ENCODE results near the gene BABAM1. TPM values are rescaled to one million over a fixed set of nuclear protein-coding genes. Genes with fewer than 3 reads are reported as not detected.
A peak's percentile ranks its signal among the peaks of the same experiment; 100 is the strongest.

Gene BABAM1
- total and polyA plus RNA-seq, 12 donors, result 68.5 to 162 (median 81.2) TPM

- TF ChIP-seq CTCF (IDR thresholded peaks at IDR 0.05), result peak; percentile 42 to 88 (median 65)
- peak; percentile 48 to 79 for TF ChIP-seq POLR2A (IDR thresholded peaks at IDR 0.05)
- intact Hi-C loops (cut with DNase I), result loop anchor here in 1 of 2 donors (10.0 kb wide), 1 partner anchor 81 kb away; no protein-coding TSS in a partner anchor
- H3K27me3 ChIP-seq, result no peaks in the 10 kb centered on the region
- peak; percentile 98 to 99 (median 98) for DNase-seq
- H3K4me3 ChIP-seq, result peak within 1 kb of the TSS; percentile 35 to 90 (median 70)
- 1 to 3% (median 1%) methylated on average over 10 to 52 of the region's 52 CpGs for WGBS, 4 donors
- no peaks in the 10 kb centered on the region for H3K9me3 ChIP-seq (replicated peaks in 1 of 3)
- peak within 1 kb of the TSS; percentile 62 to 95 (median 89) for H3K27ac ChIP-seq
- H3K4me1 ChIP-seq (replicated peaks in 1 of 2), result peaks cover 33 to 47% of the 10 kb centered on the region in 2 donors
- H3K36me3 ChIP-seq (replicated peaks in 1 of 2), result no peaks in the 10 kb centered on the region
Measured at GRCh38 chr19:17303167-17303939, 36.1 kb downstream of the BABAM1 start, which contains the start of gene ABHD8. Gene ABHD8 (minus strand): TSS chr19:17303425. CDS start chr19:17301616, 1,809 bp downstream.

DNA sequence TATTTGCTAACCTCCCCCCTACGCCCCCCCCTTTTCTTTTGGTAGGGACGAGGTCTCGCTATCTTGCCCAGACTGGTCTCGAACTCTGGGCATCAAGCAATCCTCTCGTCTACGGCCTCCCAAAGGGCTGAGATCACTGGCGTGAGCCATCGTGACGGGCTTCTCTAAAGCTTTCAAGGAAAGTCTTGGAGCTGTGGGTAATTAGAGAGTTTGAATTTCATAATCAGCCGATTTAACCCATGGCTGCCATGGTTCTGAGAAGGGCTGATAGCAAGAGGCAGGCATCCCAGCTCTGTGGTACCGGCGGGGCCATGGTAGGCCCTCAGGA lies 36.7 kb downstream of the BABAM1 start:
- 35 to 73% (median 46%) methylated on average over 9 to 12 of the region's 12 CpGs for WGBS, 4 donors
- intact Hi-C loops (cut with DNase I), result loop anchor here in 1 of 2 donors (10.0 kb wide), 1 partner anchor 81 kb away; no protein-coding TSS in a partner anchor

DNA sequence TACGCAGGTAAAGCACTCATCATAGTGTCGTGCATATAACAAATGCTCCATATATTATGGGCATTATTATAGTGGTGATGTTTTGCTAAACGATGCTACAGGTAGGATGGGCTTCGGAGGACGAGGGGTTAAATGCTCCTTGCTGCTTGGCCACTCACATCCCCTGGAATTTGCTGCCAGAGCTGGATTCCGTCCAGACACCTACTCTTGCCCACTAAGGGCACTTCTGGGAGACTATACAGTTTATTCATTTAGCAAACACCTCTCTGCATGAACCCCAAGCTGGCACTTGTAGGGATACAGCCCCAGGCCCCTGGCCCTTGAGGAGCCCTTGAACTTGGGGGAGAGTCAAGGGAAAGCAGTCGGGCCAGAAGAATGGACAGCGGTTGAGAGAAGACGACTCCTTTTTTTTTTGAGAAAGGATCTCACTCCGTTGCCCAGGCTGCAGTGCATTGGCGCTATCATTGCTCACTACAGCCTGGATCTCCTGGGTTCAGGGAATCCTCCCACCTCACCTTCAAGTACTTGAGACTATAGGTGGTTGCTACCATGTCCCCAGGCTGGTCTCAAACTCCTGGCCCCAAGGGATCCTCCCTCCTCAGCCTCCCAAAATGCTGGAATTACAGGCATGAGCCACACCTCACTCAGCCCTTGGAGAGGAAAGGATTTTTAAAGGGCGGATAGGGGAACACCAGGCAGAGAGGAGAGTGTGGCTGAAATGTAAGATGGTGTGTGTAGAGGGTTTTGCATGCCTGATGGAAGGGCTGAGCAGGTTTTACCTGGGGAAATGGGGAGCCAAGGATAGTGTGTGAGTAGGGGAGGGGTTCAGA lies 37.4 kb downstream of the BABAM1 start:
- intact Hi-C loops (cut with DNase I), result loop anchor here in 1 of 2 donors (10.0 kb wide), 1 partner anchor 80 kb away; no protein-coding TSS in a partner anchor
- Histone ChIP-seq H3K27me3 (no peaks in the 10 kb centered on the region), H3K4me1 (replicated peaks in 1 of 2) (peaks cover 33 to 47% of the 10 kb centered on the region in 2 donors), H3K9me3 (replicated peaks in 1 of 3) (no peaks in the 10 kb centered on the region), H3K36me3 (replicated peaks in 1 of 2) (no peaks in the 10 kb centered on the region), H3K27ac (peak overlapping the region; percentile 64 to 95 (median 89)), H3K4me3 (no peak overlapping the region)
- TF ChIP-seq CTCF (IDR thresholded peaks at IDR 0.05), result no peak
- no peak for TF ChIP-seq POLR2A (IDR thresholded peaks at IDR 0.05)
- 33 to 51% (median 45%) methylated on average over 10 to 12 of the region's 12 CpGs for WGBS, 4 donors
- DNase-seq, result peak in 4 of 7 donors; percentile 49 to 69 (median 58)

More for the DNA sequence above, 36.7 kb downstream of the BABAM1 start:
- Histone ChIP-seq H3K36me3 (replicated peaks in 1 of 2) (no peaks in the 10 kb centered on the region), H3K4me1 (replicated peaks in 1 of 2) (peaks cover 33 to 47% of the 10 kb centered on the region in 2 donors), H3K27me3 (no peaks in the 10 kb centered on the region), H3K9me3 (replicated peaks in 1 of 3) (no peaks in the 10 kb centered on the region), H3K4me3 (peak overlapping the region in 1 of 4 donors; percentile 90), H3K27ac (peak overlapping the region; percentile 62 to 95 (median 89))
- DNase-seq, result peak in 5 of 7 donors; percentile 59 to 67 (median 63)
- TF ChIP-seq CTCF (IDR thresholded peaks at IDR 0.05) (no peak), POLR2A (IDR thresholded peaks at IDR 0.05) (no peak)

DNA sequence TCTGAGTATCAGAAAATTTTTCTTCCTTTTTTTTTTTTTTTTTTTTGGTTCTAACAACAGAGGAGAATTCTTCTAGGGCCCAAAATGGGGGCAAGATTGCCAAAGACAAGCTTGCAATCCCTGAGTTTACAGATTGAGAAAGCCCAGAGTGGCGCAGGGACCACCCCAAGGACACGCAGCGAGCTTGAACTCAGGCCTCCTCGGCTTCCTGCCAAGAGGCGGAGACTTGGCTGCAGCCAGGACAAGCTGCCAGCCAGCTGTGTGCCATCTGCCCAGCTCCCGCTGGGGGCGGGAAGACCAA lies 37.9 kb downstream of the BABAM1 start:
- no peak for DNase-seq
- Histone ChIP-seq H3K4me3 (peak overlapping the region in 1 of 4 donors; percentile 75), H3K27ac (peak overlapping the region; percentile 81 to 97 (median 90)), H3K27me3 (no peaks in the 10 kb centered on the region), H3K4me1 (replicated peaks in 1 of 2) (peaks cover 37 to 51% of the 10 kb centered on the region in 2 donors), H3K9me3 (replicated peaks in 1 of 3) (no peaks in the 10 kb centered on the region), H3K36me3 (replicated peaks in 1 of 2) (no peaks in the 10 kb centered on the region)
- TF ChIP-seq POLR2A (IDR thresholded peaks at IDR 0.05) (no peak), CTCF (IDR thresholded peaks at IDR 0.05) (no peak)
- intact Hi-C loops (cut with DNase I), result loop anchor here in 1 of 2 donors (10.0 kb wide), 1 partner anchor 80 kb away; no protein-coding TSS in a partner anchor
- 0 to 1% (median 0%) methylated on average over 4 to 7 of the region's 7 CpGs for WGBS, 4 donors
